H1 (cell line): Measurements from ENCODE around the gene TMEM129. TPM values are rescaled to one million over a fixed set of nuclear protein-coding genes. Genes with fewer than 3 reads are reported as not detected.
A peak's percentile ranks its signal among the peaks of the same experiment; 100 is the strongest.

ENCODE experiments used
- CTCF ChIA-PET: fragments of 300-600 bp; sonication (Branson Sonifier 250); formaldehyde crosslinking; loops from one replicate; lab custom pipeline; 2021; ENCODE audit not compliant: partially characterized antibody; lab: Charles Lee
- POLR2A ChIA-PET: fragments of 300-600 bp; sonication (Branson Sonifier 250); formaldehyde crosslinking; loops from one replicate; lab custom pipeline; 2021; ENCODE audit warnings: inconsistent platforms; ENCODE audit not compliant: partially characterized antibody; lab: Charles Lee
- DNase-seq, 2 experiments: peaks; one replicate each; pipeline versions ENCODE4 v3.0.0 to v3.0.0-alpha.2; 2010 to 2022; ENCODE audit warnings: low spot score in 2 of 2, low read depth in 1 of 2, mixed read lengths in 1 of 2
- FAIRE-seq: peaks from 2 replicates; lab custom pipeline; 2011; peaks lifted over from hg19 to GRCh38; lab: Jason Lieb, UNC
- H2AFZ ChIP-seq: 2 replicates; pipeline ENCODE4 v1.8.1; 2012; ENCODE audit warnings: low read length, inconsistent platforms
- H2AK5ac ChIP-seq: 2 replicates; pipeline ENCODE4 v1.6.1; 2013; ENCODE audit warnings: low read depth, low read length
- H2BK120ac ChIP-seq: replicated peaks from 2 replicates; pipeline ENCODE3; 2013; ENCODE audit warnings: low read depth, low read length, inconsistent platforms
- H2BK12ac ChIP-seq: 2 replicates; pipeline ENCODE4 v1.6.1; 2013; ENCODE audit warnings: low read depth, low read length
- H2BK15ac ChIP-seq: 2 replicates; pipeline ENCODE4 v1.6.1; 2013; ENCODE audit warnings: low read length
- H2BK20ac ChIP-seq: 2 replicates; pipeline ENCODE4 v1.6.1; 2013; ENCODE audit warnings: low read length
- H2BK5ac ChIP-seq: 2 replicates; pipeline ENCODE4 v1.6.1; 2013; ENCODE audit warnings: low read depth, low read length
- H3K14ac ChIP-seq: 2 replicates; pipeline ENCODE4 v1.6.1; 2013; ENCODE audit warnings: inconsistent platforms; ENCODE audit not compliant: insufficient read length
- H3K18ac ChIP-seq: 2 replicates; pipeline ENCODE4 v1.6.1; 2013; ENCODE audit warnings: low read length; ENCODE audit errors: extremely low read depth
- H3K23ac ChIP-seq: 2 replicates; pipeline ENCODE4 v1.6.1; 2013; ENCODE audit warnings: inconsistent platforms; ENCODE audit not compliant: insufficient read length
- H3K23me2 ChIP-seq: 2 replicates; pipeline ENCODE4 v1.6.1; 2013; ENCODE audit warnings: low read depth, low read length
- H3K27ac ChIP-seq: 2 replicates; pipeline ENCODE4 v1.6.1; 2011; ENCODE audit warnings: low read depth, low read length, inconsistent platforms
- H3K27me3 ChIP-seq, 4 experiments: replicated peaks in 1 of 4; 1 replicate in 1 of 4; 2 replicates in 3 of 4; pipeline versions ENCODE4 v1.6.1 to v1.8.1; 2011 to 2013; ENCODE audit warnings: low read length in 3 of 4, mild to moderate bottlenecking in 3 of 4, inconsistent platforms in 2 of 4, mixed read lengths in 2 of 4, moderate library complexity in 1 of 4; ENCODE audit not compliant: control insufficient read depth in 3 of 4, insufficient read depth in 3 of 4; ENCODE audit errors: extremely low read depth in 1 of 4
- H3K36me3 ChIP-seq, 4 experiments: 2 replicates each; pipeline versions ENCODE4 v1.6.1 to v1.8.1; 2011 to 2013; ENCODE audit warnings: mild to moderate bottlenecking in 4 of 4, low read length in 3 of 4, moderate library complexity in 2 of 4, control low read depth in 1 of 4, inconsistent platforms in 1 of 4; ENCODE audit not compliant: insufficient read depth in 4 of 4, control insufficient read depth in 2 of 4
- H3K4ac ChIP-seq: replicated peaks from 2 replicates; pipeline ENCODE3; 2013; ENCODE audit warnings: low read length, low read depth, mixed read lengths, inconsistent platforms; ENCODE audit not compliant: insufficient read length
- H3K4me1 ChIP-seq, 4 experiments: replicated peaks in 1 of 4; 1 replicate in 1 of 4; 2 replicates in 3 of 4; pipeline versions ENCODE4 v1.6.1 to v1.8.1; 2011 to 2013; ENCODE audit warnings: low read length in 3 of 4, inconsistent platforms in 2 of 4, mixed read lengths in 1 of 4; ENCODE audit not compliant: insufficient read depth in 4 of 4, control insufficient read depth in 3 of 4
- H3K4me2 ChIP-seq, 2 experiments: 2 replicates each; pipeline versions ENCODE4 v1.6.1 to v1.8.1; 2011 to 2013; ENCODE audit warnings: low read depth in 2 of 2, low read length in 2 of 2, control low read depth in 1 of 2, inconsistent platforms in 1 of 2, mild to moderate bottlenecking in 1 of 2; ENCODE audit not compliant: insufficient read depth in 1 of 2
- H3K4me3 ChIP-seq, 4 experiments: fragments of 200-600, 300-600 bp in 1 of 4; sonication (generic), shearing (Covaris generic), sonication (Bioruptor Twin) in 1 of 4; 2 replicates each; pipeline versions ENCODE4 v1.5.1 to v1.8.1; 2011 to 2016; ENCODE audit warnings: low read length in 4 of 4, low read depth in 3 of 4, control low read depth in 2 of 4, inconsistent platforms in 2 of 4, mild to moderate bottlenecking in 2 of 4, mixed read lengths in 1 of 4, moderate library complexity in 1 of 4; ENCODE audit not compliant: insufficient read depth in 2 of 4; ENCODE audit errors: extremely low read depth in 1 of 4
- H3K56ac ChIP-seq: replicated peaks from 2 replicates; pipeline ENCODE3; 2013; ENCODE audit warnings: low read depth, mild to moderate bottlenecking, mixed read lengths, low read length, inconsistent platforms; ENCODE audit not compliant: insufficient read length
- H3K79me1 ChIP-seq: 2 replicates; pipeline ENCODE4 v1.6.1; 2013; ENCODE audit warnings: low read depth, low read length, control low read depth
- H3K79me2 ChIP-seq, 2 experiments: 2 replicates each; pipeline versions ENCODE4 v1.6.1 to v1.8.1; 2012 to 2013; ENCODE audit warnings: low read length in 2 of 2, mild to moderate bottlenecking in 2 of 2, inconsistent platforms in 1 of 2; ENCODE audit not compliant: insufficient read depth in 2 of 2, control insufficient read depth in 1 of 2
- H3K9ac ChIP-seq, 4 experiments: replicated peaks in 1 of 4; 1 replicate in 1 of 4; 2 replicates in 3 of 4; pipeline versions ENCODE4 v1.6.1 to v1.8.1; 2011 to 2013; ENCODE audit warnings: low read depth in 3 of 4, low read length in 3 of 4, control low read depth in 2 of 4, mild to moderate bottlenecking in 2 of 4, moderate library complexity in 2 of 4, inconsistent platforms in 1 of 4; ENCODE audit errors: extremely low read depth in 1 of 4
- H3K9me3 ChIP-seq, 2 experiments: 2 replicates each; pipeline versions ENCODE4 v1.6.1 to v1.8.1; 2012 to 2013; ENCODE audit warnings: mild to moderate bottlenecking in 2 of 2, moderate library complexity in 2 of 2, control low read depth in 1 of 2, inconsistent platforms in 1 of 2, low read depth in 1 of 2, low read length in 1 of 2, mixed read lengths in 1 of 2; ENCODE audit not compliant: insufficient read depth in 2 of 2
- H4K20me1 ChIP-seq, 2 experiments: replicated peaks in 1 of 2; 2 replicates each; pipeline versions ENCODE3 to v1.8.1; 2011 to 2013; ENCODE audit warnings: inconsistent platforms in 2 of 2, low read length in 2 of 2, mild to moderate bottlenecking in 1 of 2; ENCODE audit not compliant: insufficient read depth in 2 of 2, control insufficient read depth in 1 of 2
- H4K5ac ChIP-seq: 2 replicates; pipeline ENCODE4 v1.6.1; 2013; ENCODE audit warnings: low read length, low read depth, mixed read lengths, inconsistent platforms; ENCODE audit not compliant: insufficient read length
- H4K8ac ChIP-seq: 2 replicates; pipeline ENCODE4 v1.8.0; 2013; ENCODE audit warnings: mild to moderate bottlenecking, moderate library complexity, low read length, inconsistent platforms; ENCODE audit not compliant: insufficient read depth; ENCODE audit errors: extremely low read depth
- H4K91ac ChIP-seq: replicated peaks from 2 replicates; pipeline ENCODE3; 2013; ENCODE audit warnings: low read length, mixed read lengths, inconsistent platforms; ENCODE audit not compliant: insufficient read length
- BACH1 ChIP-seq: IDR thresholded peaks from 2 replicates; pipeline ENCODE4 v1.6.1; 2012; ENCODE audit warnings: low read length, improper control_type of control experiment
- BRCA1 ChIP-seq: IDR thresholded peaks from 2 replicates; pipeline ENCODE4 v1.6.1; 2012; ENCODE audit warnings: low read depth, low read length, improper control_type of control experiment
- CBX5 ChIP-seq: fragments of 300-800, 300-1000 bp; sonication (generic); IDR thresholded peaks from 2 replicates; pipeline ENCODE4 v1.7.1; 2016; ENCODE audit warnings: antibody characterized with exemption, low read length, low read depth
- CEBPB ChIP-seq: IDR thresholded peaks from 2 replicates; pipeline ENCODE4 v1.6.1; 2012; ENCODE audit warnings: low read depth, low read length
- CHD2 ChIP-seq: IDR thresholded peaks from 2 replicates; pipeline ENCODE4 v1.6.1; 2012; ENCODE audit warnings: low read length, improper control_type of control experiment
- GABPA ChIP-seq: IDR thresholded peaks from 2 replicates; pipeline ENCODE4 v1.6.1; 2011; ENCODE audit warnings: mild to moderate bottlenecking, low read length, moderate library complexity, borderline replicate concordance; ENCODE audit not compliant: insufficient read depth
- JUN ChIP-seq: IDR thresholded peaks from 2 replicates; pipeline ENCODE4 v1.6.1; 2011; ENCODE audit warnings: low read depth, mild to moderate bottlenecking, improper control_type of control experiment, low read length
- MAFK ChIP-seq: IDR thresholded peaks from 2 replicates; pipeline ENCODE4 v1.6.1; 2012; ENCODE audit warnings: low read depth, mild to moderate bottlenecking, improper control_type of control experiment, low read length
- NRF1 ChIP-seq: IDR thresholded peaks from 2 replicates; pipeline ENCODE4 v1.6.1; 2011; ENCODE audit warnings: mild to moderate bottlenecking, low read depth, low read length, improper control_type of control experiment
- RBBP5 ChIP-seq: IDR thresholded peaks from 2 replicates; pipeline ENCODE4 v1.7.1; 2012; ENCODE audit warnings: low read depth, mild to moderate bottlenecking, inconsistent platforms, low read length, moderate library complexity, borderline replicate concordance
- SRF ChIP-seq: IDR thresholded peaks from 2 replicates; pipeline ENCODE4 v1.6.1; 2011; ENCODE audit warnings: mild to moderate bottlenecking, low read depth, low read length, moderate library complexity
- TAF1 ChIP-seq: IDR thresholded peaks from 2 replicates; pipeline ENCODE4 v1.6.1; 2011; ENCODE audit warnings: mild to moderate bottlenecking, low read depth, low read length
- TAF7 ChIP-seq: optimal IDR thresholded peaks from 2 replicates; pipeline ENCODE3; 2011; ENCODE audit warnings: low read depth, mild to moderate bottlenecking, inconsistent platforms, low read length, moderate library complexity, borderline replicate concordance
- YY1 ChIP-seq: IDR thresholded peaks from 2 replicates; pipeline ENCODE4 v1.6.1; 2011; ENCODE audit warnings: low read depth, mild to moderate bottlenecking, low read length
- WGBS, 2 experiments: shearing (Covaris generic) in 1 of 2; methylation state at CpG; one replicate each; pipeline versions ENCODE4 v1.1.6 to v1.1.7; 2013 to 2015; ENCODE audit warnings: low lambda C conversion rate in 2 of 2, mixed read lengths in 2 of 2, inconsistent platforms in 1 of 2, low coverage in 1 of 2, missing lambda C conversion rate in 1 of 2; ENCODE audit not compliant: insufficient replicate concordance in 2 of 2, insufficient coverage in 1 of 2, insufficient read length in 1 of 2; ENCODE audit errors: extremely low coverage in 1 of 2, missing lambda C conversion rate in 1 of 2; 5-methylcytosine and 5-hydroxymethylcytosine counted together
- polyA plus RNA-seq, 7 experiments: library from polyadenylated mRNA; depleted of rRNA in 3 of 7; stranded (reverse) in 5 of 7; unstranded in 2 of 7; fragments of >200 nt in 5 of 7; fragments of 200-250 nt in 2 of 7; gene quantifications; 1 replicate in 5 of 7; 2 replicates in 1 of 7; 4 replicates in 1 of 7; pipeline versions ENCODE4 v1.2.1 to v1.2.3, GENCODE V29; 2011 to 2013; ENCODE audit warnings: missing spikeins in 2 of 7, mixed read lengths in 2 of 7
- total RNA-seq: library from RNA; stranded (reverse); fragmentation: NEBNext Ultra II Directional; extraction: Animal tissue kit (Norgen Biotek cat#: 25700); gene quantifications from 2 replicates; pipeline ENCODE4 v1.2.1, GENCODE V29; 2021
- TF ChIP-seq, protein P1 (sequence below): IDR thresholded peaks from 2 replicates; pipeline ENCODE4 v1.6.1; 2012; ENCODE audit warnings: inconsistent platforms

The TMEM129 gene
- total and polyA plus RNA-seq, 2 of the 8 experiments (the other 6 are each of a cell fraction or from before 2014, with no cell fraction given), result 31.5 to 58.7 TPM

DNA sequence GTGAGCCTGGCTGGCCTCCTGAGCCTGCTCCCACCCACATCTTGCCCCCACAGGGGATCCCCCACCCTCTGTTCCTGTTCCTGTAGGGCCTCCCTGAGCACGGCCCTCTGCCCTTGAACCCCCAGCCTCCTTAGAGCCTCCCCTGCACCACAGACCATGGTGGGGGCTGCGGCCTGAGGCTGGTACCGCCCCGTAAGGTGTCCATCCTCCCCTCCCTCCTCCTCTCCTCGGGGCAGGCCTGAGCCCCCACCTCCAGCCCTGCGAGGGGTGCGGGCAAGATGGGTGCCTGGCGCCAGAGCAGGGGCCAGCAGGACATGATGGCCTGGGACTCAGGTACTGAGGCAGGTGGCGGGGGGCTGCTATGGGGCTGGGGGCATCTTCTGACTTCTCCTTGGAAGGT, 43.5 kb upstream of the TMEM129 start:
- Histone ChIP-seq H3K18ac (no peak overlapping the region; the same call in 1 of the 2 replicates), H3K79me1 (no peaks in the 10 kb centered on the region), H3K27me3 (peaks cover 0 to 3% (median 0%) of the 10 kb centered on the region in 4 experiments; a peak in 2 of 7 replicates), H3K27ac (no peak overlapping the region), H4K5ac (no peak overlapping the region), H4K8ac (no peak overlapping the region), H3K23me2 (peaks cover 4% of the 10 kb centered on the region; the same call in 1 of the 2 replicates), H3K79me2 (no peaks in the 10 kb centered on the region), H2AFZ (no peak overlapping the region), H4K91ac (no peak overlapping the region), H2BK5ac (no peak overlapping the region), H3K56ac (no peak overlapping the region), H3K4me1 (peaks cover 5 to 34% (median 24%) of the 10 kb centered on the region in 4 experiments), H2AK5ac (no peak overlapping the region), H4K20me1 (no peaks in the 10 kb centered on the region), H3K4me3 (no peak overlapping the region), H2BK120ac (no peak overlapping the region), H3K14ac (no peak overlapping the region), H3K9ac (no peak overlapping the region), H2BK20ac (no peak overlapping the region), H2BK15ac (no peak overlapping the region), H3K4me2 (no peak overlapping the region), H2BK12ac (peak overlapping the region; percentile 84; the same call in 1 of the 2 replicates), H3K4ac (no peak overlapping the region), H3K36me3 (no peaks in the 10 kb centered on the region), H3K9me3 (no peaks in the 10 kb centered on the region), H3K23ac (no peak overlapping the region)
- FAIRE-seq, result no peak
- POLR2A ChIA-PET, result interaction anchor here (1.0 to 4.9 kb wide), 7 partner anchors 10 to 45 kb away, joined by 3 to 20 read pairs (median 4); partner anchors contain the start of gene FGFR3
- no peak for DNase-seq
- WGBS, 2 experiments, result 85% methylated on average over 5 of the region's 9 CpGs; no CpG with 5 or more reads in 1 of the 2 experiments
- CTCF ChIA-PET, result interaction anchor here (0.6 to 71.2 kb wide), 3 partner anchors 0 to 649 kb away, joined by 3 to 2507 read pairs (median 2507); partner anchors contain the start of gene FGFR3
- TF ChIP-seq CEBPB, result no peak
- no peak for TF ChIP-seq JUN
- TF ChIP-seq BACH1, result no peak
- TF ChIP-seq TAF1, result no peak
- no peak for TF ChIP-seq RBBP5
- TF ChIP-seq YY1, result no peak
- TF ChIP-seq CHD2, result no peak
- no peak for TF ChIP-seq NRF1
- TF ChIP-seq TAF7, result no peak
- TF ChIP-seq SRF, result no peak
- TF ChIP-seq MAFK, result no peak
- no peak for TF ChIP-seq BRCA1
- TF ChIP-seq CBX5, result no peak
- TF ChIP-seq, protein P1, sequence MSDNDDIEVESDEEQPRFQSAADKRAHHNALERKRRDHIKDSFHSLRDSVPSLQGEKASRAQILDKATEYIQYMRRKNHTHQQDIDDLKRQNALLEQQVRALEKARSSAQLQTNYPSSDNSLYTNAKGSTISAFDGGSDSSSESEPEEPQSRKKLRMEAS, result no peak
- TF ChIP-seq GABPA, result no peak
